GM21447 (cell line): ENCODE data around the gene ZNF619.
A peak's percentile ranks its signal among the peaks of the same experiment; 100 is the strongest.

Experiments used
- ATAC-seq: cut with Tn5 transposase; IDR thresholded peaks from one replicate; pipeline ENCODE4 v1.9.1; 2021; ENCODE audit not compliant: unreplicated experiment

Gene ZNF619

GRCh38 chr3:40464339-40465110 lies 12.4 kb upstream of the ZNF619 start:
- ATAC-seq = no peak

- no peak for ATAC-seq
Observed at GRCh38 chr3:40465111-40465407, 11.9 kb upstream of the ZNF619 start.

- no peak for ATAC-seq
Observed at GRCh38 chr3:40465456-40465855, 11.5 kb upstream of the ZNF619 start.

DNA sequence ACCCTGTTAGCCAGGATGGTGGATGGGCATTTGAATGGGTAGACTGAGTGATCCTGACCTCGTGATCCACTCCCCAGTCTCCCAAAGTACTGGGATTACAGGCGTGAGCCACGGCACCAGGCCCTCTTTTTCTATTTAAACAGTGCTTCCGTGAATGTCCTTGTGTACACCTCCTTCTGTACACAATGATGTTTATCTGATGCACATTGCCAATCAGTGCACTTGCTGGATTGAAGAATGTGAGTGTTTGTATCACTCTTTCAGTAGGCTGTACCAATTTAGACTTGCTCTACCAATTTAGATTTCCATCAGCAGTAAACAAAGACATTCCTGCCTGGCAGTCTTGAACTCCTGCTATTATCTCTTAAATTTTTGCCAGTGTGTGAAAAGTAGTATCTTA lies 8.9 kb upstream of the ZNF619 start:
- no peak for ATAC-seq

- ATAC-seq = no peak
Observed at GRCh38 chr3:40470701-40471100, 6.2 kb upstream of the ZNF619 start.

DNA sequence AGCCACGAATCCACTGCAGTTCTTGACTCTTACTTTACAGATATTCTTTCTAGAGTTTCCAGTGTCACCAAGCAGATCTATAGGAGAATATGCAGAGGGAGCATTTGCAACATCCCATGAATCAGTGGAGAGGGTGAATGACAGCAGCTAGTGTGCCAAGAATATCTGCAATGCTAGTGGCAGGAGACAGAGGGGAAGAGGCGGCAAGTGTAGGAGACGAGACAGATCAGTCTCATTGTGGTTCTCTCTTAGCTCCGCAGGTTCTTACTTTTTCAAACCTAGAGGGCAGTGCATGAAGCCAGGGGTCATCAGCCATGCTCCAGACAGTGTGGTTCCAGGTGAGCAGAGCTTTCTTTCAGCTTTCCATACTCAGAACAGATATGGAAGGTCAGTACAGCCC lies 744 bp downstream of the ZNF619 start:
- ATAC-seq = no peak

- no peak for ATAC-seq
Observed at GRCh38 chr3:40487172-40487571, 10.2 kb downstream of the ZNF619 start.

DNA sequence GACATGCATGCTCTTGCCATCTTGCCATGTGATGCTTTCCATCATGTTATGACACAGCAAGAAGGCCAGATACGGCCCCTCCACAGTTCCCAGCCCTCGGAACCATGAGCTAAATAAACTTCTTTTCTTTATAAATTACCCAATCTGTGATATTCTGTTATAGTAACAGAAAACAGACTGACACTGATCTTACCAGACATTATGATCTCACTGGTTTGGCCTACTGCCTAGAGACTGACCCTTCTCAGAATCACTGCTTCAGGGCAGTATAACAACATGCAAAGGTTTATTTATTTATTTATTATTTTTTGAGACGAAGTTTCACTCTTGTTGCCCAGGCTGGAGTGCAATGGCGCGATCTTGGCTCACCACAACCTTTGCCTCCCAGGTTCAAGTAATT lies 14.0 kb downstream of the ZNF619 start:
- no peak for ATAC-seq

DNA sequence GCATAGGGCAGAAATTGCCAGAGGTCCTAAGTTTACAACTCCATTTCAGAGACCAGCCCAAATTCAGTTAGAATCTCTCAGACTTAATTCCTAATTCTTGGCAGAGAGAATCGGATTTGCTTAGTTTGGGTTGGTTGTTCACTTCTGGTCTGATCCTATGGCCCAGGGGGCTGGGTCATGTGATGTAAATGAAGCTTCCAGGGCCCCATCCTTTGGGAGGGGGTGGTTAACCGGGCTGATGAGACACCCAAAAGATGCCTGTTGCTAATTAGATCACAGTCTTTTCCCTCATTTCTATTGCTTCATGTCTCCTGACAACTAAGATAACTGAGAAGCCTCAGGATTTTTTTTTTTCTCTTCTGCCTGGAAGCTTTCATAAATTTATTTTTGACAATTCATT lies 17.8 kb downstream of the ZNF619 start:
- ATAC-seq = no peak

GRCh38 chr3:40497288-40497687 lies 20.4 kb downstream of the ZNF619 start:
- ATAC-seq = no peak

DNA sequence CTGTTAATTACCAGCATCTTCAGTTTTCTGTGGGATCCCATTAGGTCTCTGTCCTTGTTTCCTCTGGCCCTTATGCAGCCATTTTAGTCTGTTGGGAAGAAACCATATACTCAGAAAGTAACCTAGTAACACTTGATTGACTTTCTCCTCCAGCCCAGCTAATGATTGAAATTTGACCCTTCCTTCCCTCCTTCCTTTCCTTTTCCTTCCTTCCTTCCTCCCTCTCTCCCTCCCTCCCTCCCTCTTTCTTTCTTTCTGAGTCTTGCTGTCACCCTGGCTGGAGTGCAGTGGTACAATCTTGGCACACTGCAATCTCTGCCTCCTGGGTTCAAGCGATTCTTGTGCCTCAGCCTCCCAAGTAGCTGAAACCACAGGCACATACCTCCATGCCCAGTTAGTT lies 23.0 kb downstream of the ZNF619 start:
- ATAC-seq = no peak

DNA sequence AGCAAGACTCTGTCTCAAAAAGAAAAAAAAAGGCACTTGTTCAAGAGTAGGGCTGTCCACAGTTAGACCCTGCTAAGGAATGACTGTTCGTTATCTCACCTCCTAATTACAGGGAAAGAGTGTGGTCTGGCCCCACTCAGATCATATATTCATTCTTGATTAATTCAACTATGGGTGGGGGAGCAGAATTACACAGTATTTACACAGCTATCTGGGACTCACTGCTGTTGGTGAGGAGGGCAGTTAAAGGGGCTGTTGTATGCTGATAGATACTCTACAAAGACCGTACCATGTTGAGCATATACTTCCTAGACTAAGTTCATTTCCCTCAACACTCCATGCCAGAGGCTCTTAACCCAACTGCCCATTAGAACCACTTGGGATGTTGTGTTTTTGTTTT lies 25.1 kb downstream of the ZNF619 start:
- no peak for ATAC-seq

GRCh38 chr3:40504636-40505430 lies 27.9 kb downstream of the ZNF619 start:
- no peak for ATAC-seq

DNA sequence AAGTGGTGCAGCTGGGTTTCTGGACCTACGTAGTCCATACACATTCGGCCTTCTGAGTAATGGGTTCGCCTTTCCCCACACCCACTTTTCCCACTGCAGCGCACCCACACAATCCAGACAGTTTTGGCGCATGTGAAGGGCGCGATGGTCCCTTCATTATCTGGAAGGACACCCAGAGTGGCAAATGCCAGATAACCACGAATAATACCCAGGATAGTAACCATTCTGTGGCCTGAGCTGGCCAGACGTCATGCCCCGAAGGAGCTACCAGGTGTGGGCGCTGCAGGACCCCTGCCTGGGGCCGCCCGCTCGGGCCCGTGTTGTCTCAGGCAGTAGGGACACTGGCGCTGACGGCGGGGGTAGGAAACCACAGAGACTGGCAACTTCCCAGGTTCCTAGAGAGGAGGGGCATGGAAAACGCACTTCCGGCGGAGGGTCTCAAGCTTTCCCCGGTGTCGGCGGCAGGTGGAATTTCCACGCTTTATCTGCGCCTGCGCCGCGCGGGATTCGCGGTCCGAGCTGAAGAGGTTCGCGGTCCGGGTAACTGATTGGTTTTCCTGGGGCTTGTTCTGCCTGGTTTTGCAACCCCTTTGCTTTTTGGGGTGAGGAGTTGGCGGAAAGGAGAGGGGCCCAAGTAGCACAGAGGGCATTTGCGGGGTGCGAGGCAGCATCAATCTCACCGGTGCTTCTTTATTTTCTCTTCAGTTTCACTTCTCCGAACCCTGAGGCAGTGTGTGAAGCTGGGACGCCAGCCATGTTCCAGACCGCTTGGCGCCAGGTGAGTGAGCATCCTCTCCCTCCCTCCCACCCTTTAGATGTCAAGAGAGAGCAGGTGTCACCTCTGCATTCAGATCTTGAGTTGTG lies 28.9 kb downstream of the ZNF619 start, which contains the start of gene ZNF620:
ZNF620 (plus strand) TSS at position 441 of the 864 bp plus-strand sequence; CDS start at position 755, 314 bp downstream.
- peak; percentile 73 for ATAC-seq

- no peak for ATAC-seq
Observed at GRCh38 chr3:40511031-40511718, 34.3 kb downstream of the ZNF619 start.

GRCh38 chr3:40516201-40516600 lies 39.3 kb downstream of the ZNF619 start:
- no peak for ATAC-seq

- ATAC-seq = no peak
Observed at GRCh38 chr3:40518067-40518466, 41.1 kb downstream of the ZNF619 start.

DNA sequence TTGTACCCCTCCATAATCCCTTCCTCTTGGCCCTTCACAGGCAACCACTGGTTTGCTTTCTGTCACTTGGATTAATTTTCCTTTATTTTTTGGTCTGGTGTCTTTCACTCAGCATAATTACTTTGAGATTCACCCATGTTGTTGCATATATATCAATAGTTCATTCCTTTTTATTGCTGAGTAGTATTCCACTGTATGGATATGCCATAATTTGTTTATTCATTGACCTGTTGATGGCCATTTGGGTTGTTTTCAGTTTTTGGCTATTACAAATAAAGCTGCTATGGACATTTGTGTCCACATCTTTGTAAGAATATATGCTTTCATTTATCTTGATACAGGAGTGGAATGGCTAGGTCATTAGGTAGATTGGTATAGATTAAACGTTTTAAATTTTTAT lies 41.9 kb downstream of the ZNF619 start:
- no peak for ATAC-seq

GRCh38 chr3:40521254-40521653 lies 44.3 kb downstream of the ZNF619 start:
- no peak for ATAC-seq

GRCh38 chr3:40523781-40524180 lies 46.9 kb downstream of the ZNF619 start:
- ATAC-seq = no peak

DNA sequence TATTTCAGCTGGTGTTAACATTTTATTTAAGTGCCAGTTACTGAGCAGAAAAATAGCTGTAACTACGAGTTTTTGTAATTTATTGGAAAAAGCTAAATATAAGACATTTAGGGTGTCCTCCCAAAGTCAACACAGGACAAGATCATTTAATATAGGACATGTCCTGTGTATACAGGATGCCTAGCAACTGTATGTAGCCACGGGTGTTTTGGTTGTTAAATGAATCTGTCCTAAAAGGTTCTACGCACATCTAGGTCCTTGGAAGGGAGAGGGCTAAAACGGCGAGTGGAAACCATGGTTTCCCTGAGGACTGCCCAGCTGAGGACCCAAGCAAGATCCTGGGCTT lies 47.3 kb downstream of the ZNF619 start:
- ATAC-seq = peak; percentile 20
